ENCODE results near the gene EHF. TPM values are rescaled to one million over a fixed set of nuclear protein-coding genes. Genes with fewer than 3 reads are reported as not detected.
A peak's percentile ranks its signal among the peaks of the same experiment; 100 is the strongest.

Gene EHF
- total and polyA plus RNA-seq, 9 of the 15 experiments (the other 6 are each of a cell fraction or from before 2014, with no cell fraction given): 0.04 to 0.54 (median 0.37) TPM

GRCh38 chr11:34679681-34680080 is 58.8 kb downstream of the EHF start:
- Histone ChIP-seq H2AFZ (ENCODE audit: low read depth, low read length) (0 out of 2 replicates have a peak overlapping the region, but pooled peaks have one; percentile 11), H4K20me1 (replicated peaks; ENCODE audit: control insufficient read depth, insufficient read depth, low read length) (no peaks in the 10 kb centered on the region), H3K79me2 (ENCODE audit: control insufficient read depth, insufficient read depth, low read length) (no peaks in the 10 kb centered on the region), H3K9me1 (ENCODE audit: control insufficient read depth, insufficient read depth, low read length) (no peaks in the 10 kb centered on the region), H3K4me2 (ENCODE audit: insufficient read depth, low read length) (no peak overlapping the region), H3K36me3 (ENCODE audit: control insufficient read depth, insufficient read depth, low read length) (no peaks in the 10 kb centered on the region), H3K27me3 (ENCODE audit: control insufficient read depth in 2 of 2, insufficient read depth in 2 of 2, low read length in 2 of 2) (no peaks in the 10 kb centered on the region), H3K27ac (ENCODE audit: extremely low read depth, low read depth, low read length) (no peak overlapping the region), H3K4me1 (replicated peaks in 1 of 2; ENCODE audit: control insufficient read depth in 2 of 2, insufficient read depth in 2 of 2, low read length in 2 of 2) (no peaks in the 10 kb centered on the region; a peak in 1 of 5 replicates), H3K9ac (ENCODE audit: insufficient read depth in 1 of 2, low read depth in 2 of 2, low read length in 2 of 2) (no peak overlapping the region), H3K9me3 (replicated peaks; ENCODE audit: control insufficient read depth, insufficient read depth, low read depth, low read length) (no peaks in the 10 kb centered on the region), H3K4me3 (no peak overlapping the region)
- WGBS (ENCODE audit: insufficient coverage, low coverage, missing lambda C conversion rate): 75% methylated on average over 1 of the region's 1 CpG
- in situ Hi-C loops (cut with MboI): no loop called here
- TF ChIP-seq STAT5B (CRISPR knock-in tag; IDR thresholded peaks at IDR 0.05): no peak
- TF ChIP-seq ELF1 (tag; IDR thresholded peaks at IDR 0.05): no peak
- TF ChIP-seq KHSRP (IDR thresholded peaks at IDR 0.05): no peak
- no peak for TF ChIP-seq ZC3H11A (IDR thresholded peaks at IDR 0.05; ENCODE audit: low read depth, low read length)
- no peak for ATAC-seq
- BruUV-seq (replicated peaks): no TSS peak
- ChIA-PET CTCF (ENCODE audit: low intra/inter-chr PET ratio) (no interaction called here), POLR2A (interaction anchor here (0.9 to 1.5 kb wide), 3 partner anchors 10 to 20 kb away, joined by 3 to 4 read pairs (median 3); no protein-coding TSS in a partner anchor)
- intact Hi-C loops (cut with micrococcal nuclease): no loop called here
- no peak for DNase-seq (ENCODE audit: extremely low read depth in 1 of 4, low spot score in 3 of 4)
- no peak for FAIRE-seq

GRCh38 chr11:34680206-34680605 is 59.3 kb downstream of the EHF start:
- BruUV-seq (replicated peaks): no TSS peak
- no peak overlapping the region for H3K27ac ChIP-seq (ENCODE audit: extremely low read depth, low read depth, low read length)
- TF ChIP-seq ATF3 (IDR thresholded peaks at IDR 0.05): peak; percentile 87
- no peak for TF ChIP-seq ATF3 (CRISPR knock-in tag; conservative IDR thresholded peaks at IDR 0.05)
- TF ChIP-seq FOXP1 (CRISPR knock-in tag; IDR thresholded peaks at IDR 0.05): no peak
- no peak for TF ChIP-seq ARID3A (IDR thresholded peaks at IDR 0.05; ENCODE audit: borderline replicate concordance, low read depth, low read length)
- TF ChIP-seq CEBPG (CRISPR knock-in tag; IDR thresholded peaks at IDR 0.05): no peak
- peak in 1 of 2 experiments; percentile 77; a peak in 2 of 4 replicates for TF ChIP-seq CEBPG (tag; conservative IDR thresholded peaks at IDR 0.05 in 1 of 2, IDR thresholded peaks at IDR 0.05 in 1 of 2)
- peak; percentile 15 for TF ChIP-seq MEIS2 (IDR thresholded peaks at IDR 0.05; ENCODE audit: partially characterized antibody)
- TF ChIP-seq ZBTB17 (CRISPR knock-in tag; IDR thresholded peaks at IDR 0.05): no peak
- TF ChIP-seq SOX6 (IDR thresholded peaks at IDR 0.05): peak; percentile 28; the same call in 1 of the 2 replicates
- 0 out of 2 replicates have a peak, but pooled peaks have one; percentile 28 for TF ChIP-seq ATF7 (IDR thresholded peaks at IDR 0.05)
- no peak for TF ChIP-seq ZNF133 (CRISPR knock-in tag; IDR thresholded peaks at IDR 0.05)
- TF ChIP-seq CBFA2T3 (IDR thresholded peaks at IDR 0.05): 0 out of 2 replicates have a peak, but pooled peaks have one; percentile 21
- TF ChIP-seq ZNF212 (CRISPR knock-in tag; IDR thresholded peaks at IDR 0.05): no peak

More at GRCh38 chr11:34680206-34680605, 59.3 kb downstream of the EHF start:
- Histone ChIP-seq H3K9me1 (ENCODE audit: control insufficient read depth, insufficient read depth, low read length) (no peaks in the 10 kb centered on the region), H3K9me3 (replicated peaks; ENCODE audit: control insufficient read depth, insufficient read depth, low read depth, low read length) (no peaks in the 10 kb centered on the region), H3K27me3 (ENCODE audit: control insufficient read depth in 2 of 2, insufficient read depth in 2 of 2, low read length in 2 of 2) (no peaks in the 10 kb centered on the region), H3K4me2 (ENCODE audit: insufficient read depth, low read length) (no peak overlapping the region), H3K9ac (ENCODE audit: insufficient read depth in 1 of 2, low read depth in 2 of 2, low read length in 2 of 2) (no peak overlapping the region), H2AFZ (ENCODE audit: low read depth, low read length) (no peak overlapping the region), H3K4me1 (replicated peaks in 1 of 2; ENCODE audit: control insufficient read depth in 2 of 2, insufficient read depth in 2 of 2, low read length in 2 of 2) (no peaks in the 10 kb centered on the region; a peak in 3 of 5 replicates), H3K4me3 (no peak overlapping the region), H3K36me3 (ENCODE audit: control insufficient read depth, insufficient read depth, low read length) (no peaks in the 10 kb centered on the region), H3K79me2 (ENCODE audit: control insufficient read depth, insufficient read depth, low read length) (no peaks in the 10 kb centered on the region), H4K20me1 (replicated peaks; ENCODE audit: control insufficient read depth, insufficient read depth, low read length) (no peaks in the 10 kb centered on the region)
- CTCF ChIA-PET (ENCODE audit: low intra/inter-chr PET ratio): no interaction called here
- intact Hi-C loops (cut with micrococcal nuclease): no loop called here
- DNase-seq (ENCODE audit: extremely low read depth in 1 of 4, low spot score in 3 of 4) (no peak), FAIRE-seq (no peak), ATAC-seq (peak; percentile 37; the same call in 1 of the 3 replicates)
- in situ Hi-C loops (cut with MboI): no loop called here
- whole genome bisulfite sequencing (ENCODE audit: insufficient coverage, low coverage, missing lambda C conversion rate): 8% methylated on average over 1 of the region's 1 CpG
- POLR2A ChIA-PET: interaction anchor here (0.9 to 1.5 kb wide), 2 partner anchors 11 to 15 kb away, joined by 3 to 4 read pairs; no protein-coding TSS in a partner anchor

Data from K562 (cell line).